Stimulated activated memory B cell treated with anti-CD40 and anti-IgM and Interleukin-4, amounts not matched to agents 10 μg/mL and 1 μg/mL and 100 μg/mL, for 72 hours (primary cell): ENCODE measurements around the gene SPATA25.

ENCODE experiments used
- ATAC-seq: fragments of 150-1000 bp; cut with Tn5 transposase; 2 replicates; pipeline ENCODE4 v1.10.0; 2021
- H3K27ac Mint-ChIP-seq: one replicate; pipeline ENCODE4 v1.8.0; 2022; ENCODE audit warnings: mild to moderate bottlenecking, mixed read lengths
- H3K27me3 Mint-ChIP-seq: one replicate; pipeline ENCODE4 v1.8.0; 2022; ENCODE audit warnings: mixed read lengths
- H3K36me3 Mint-ChIP-seq: one replicate; pipeline ENCODE4 v1.8.0; 2022; ENCODE audit warnings: mixed read lengths
- H3K4me1 Mint-ChIP-seq: one replicate; pipeline ENCODE4 v1.8.0; 2022; ENCODE audit warnings: mixed read lengths
- H3K4me3 Mint-ChIP-seq: one replicate; pipeline ENCODE4 v1.8.0; 2022; ENCODE audit warnings: mild to moderate bottlenecking, moderate library complexity, mixed read lengths
- H3K9me3 Mint-ChIP-seq: one replicate; pipeline ENCODE4 v1.8.0; 2022; ENCODE audit warnings: mixed read lengths

The SPATA25 gene

GRCh38 chr20:45850238-45850637 lies 37.2 kb downstream of the SPATA25 start:
- H3K27me3 Mint-ChIP-seq, result no peaks in the 10 kb centered on the region
- no peak overlapping the region for H3K4me3 Mint-ChIP-seq
- H3K4me1 Mint-ChIP-seq, result peaks cover 7% of the 10 kb centered on the region
- no peak for ATAC-seq
- H3K9me3 Mint-ChIP-seq, result no peaks in the 10 kb centered on the region
- peaks cover 41% of the 10 kb centered on the region for H3K36me3 Mint-ChIP-seq
- H3K27ac Mint-ChIP-seq, result no peak overlapping the region

- Mint-ChIP-seq H3K9me3 (no peaks in the 10 kb centered on the region), H3K36me3 (peaks cover 49% of the 10 kb centered on the region), H3K4me1 (peaks cover 7% of the 10 kb centered on the region), H3K27ac (no peak overlapping the region), H3K27me3 (no peaks in the 10 kb centered on the region), H3K4me3 (no peak overlapping the region)
- ATAC-seq, result no peak
Observed at GRCh38 chr20:45848969-45849582, 38.3 kb downstream of the SPATA25 start.

- no peak overlapping the region for H3K4me3 Mint-ChIP-seq
- ATAC-seq, result no peak
Observed at GRCh38 chr20:45848421-45848820, 39.0 kb downstream of the SPATA25 start.

GRCh38 chr20:45845452-45845851 lies 42.0 kb downstream of the SPATA25 start:
- Mint-ChIP-seq H3K9me3 (no peaks in the 10 kb centered on the region), H3K36me3 (peaks cover 45% of the 10 kb centered on the region)

More at GRCh38 chr20:45848421-45848820, 39.0 kb downstream of the SPATA25 start:
- peaks cover 2% of the 10 kb centered on the region for H3K4me1 Mint-ChIP-seq
- H3K9me3 Mint-ChIP-seq, result no peaks in the 10 kb centered on the region
- no peaks in the 10 kb centered on the region for H3K27me3 Mint-ChIP-seq
- no peak overlapping the region for H3K27ac Mint-ChIP-seq
- peaks cover 49% of the 10 kb centered on the region for H3K36me3 Mint-ChIP-seq

GRCh38 chr20:45843506-45843905 lies 43.9 kb downstream of the SPATA25 start:
- Mint-ChIP-seq H3K4me1 (peaks cover 16% of the 10 kb centered on the region), H3K27me3 (no peaks in the 10 kb centered on the region), H3K36me3 (peaks cover 31% of the 10 kb centered on the region)

More at GRCh38 chr20:45845452-45845851, 42.0 kb downstream of the SPATA25 start:
- Mint-ChIP-seq H3K27me3 (no peaks in the 10 kb centered on the region), H3K27ac (no peak overlapping the region), H3K4me1 (peaks cover 16% of the 10 kb centered on the region), H3K4me3 (no peak overlapping the region)
- no peak for ATAC-seq

GRCh38 chr20:45842169-45842812 lies 45.1 kb downstream of the SPATA25 start:
- Mint-ChIP-seq H3K36me3 (peaks cover 27% of the 10 kb centered on the region), H3K27ac (peak overlapping the region; percentile 77), H3K9me3 (no peaks in the 10 kb centered on the region), H3K27me3 (no peaks in the 10 kb centered on the region), H3K4me1 (peaks cover 16% of the 10 kb centered on the region), H3K4me3 (no peak overlapping the region)
- ATAC-seq, result peak; percentile 94

More at GRCh38 chr20:45843506-45843905, 43.9 kb downstream of the SPATA25 start:
- ATAC-seq, result no peak
- Mint-ChIP-seq H3K4me3 (no peak overlapping the region), H3K27ac (no peak overlapping the region), H3K9me3 (no peaks in the 10 kb centered on the region)

- no peaks in the 10 kb centered on the region for H3K9me3 Mint-ChIP-seq
- no peak for ATAC-seq
- peaks cover 16% of the 10 kb centered on the region for H3K4me1 Mint-ChIP-seq
- peak overlapping the region; percentile 77 for H3K27ac Mint-ChIP-seq
- H3K36me3 Mint-ChIP-seq, result peaks cover 25% of the 10 kb centered on the region
- no peaks in the 10 kb centered on the region for H3K27me3 Mint-ChIP-seq
- H3K4me3 Mint-ChIP-seq, result no peak overlapping the region
Observed at GRCh38 chr20:45841407-45842129, 45.9 kb downstream of the SPATA25 start.

- H3K36me3 Mint-ChIP-seq, result peaks cover 22% of the 10 kb centered on the region
- H3K27me3 Mint-ChIP-seq, result no peaks in the 10 kb centered on the region
- H3K27ac Mint-ChIP-seq, result peak overlapping the region; percentile 77
- no peak overlapping the region for H3K4me3 Mint-ChIP-seq
- no peak for ATAC-seq
- peaks cover 16% of the 10 kb centered on the region for H3K4me1 Mint-ChIP-seq
- no peaks in the 10 kb centered on the region for H3K9me3 Mint-ChIP-seq
Observed at GRCh38 chr20:45840700-45841198, 46.7 kb downstream of the SPATA25 start.

GRCh38 chr20:45836841-45837240 lies 50.6 kb downstream of the SPATA25 start:
- H3K36me3 Mint-ChIP-seq, result no peaks in the 10 kb centered on the region
- H3K4me1 Mint-ChIP-seq, result peaks cover 18% of the 10 kb centered on the region
- no peak overlapping the region for H3K27ac Mint-ChIP-seq
- H3K4me3 Mint-ChIP-seq, result no peak overlapping the region
- no peaks in the 10 kb centered on the region for H3K27me3 Mint-ChIP-seq
- ATAC-seq, result no peak
- H3K9me3 Mint-ChIP-seq, result no peaks in the 10 kb centered on the region
